Measurements from ENCODE around the gene RAP1GAP. TPM values are rescaled to one million over a fixed set of nuclear protein-coding genes. Genes with fewer than 3 reads are reported as not detected.

The RAP1GAP gene
- total and polyA plus RNA-seq, 9 of the 15 experiments (the other 6 are each of a cell fraction or from before 2014, with no cell fraction given), result 0.29 to 30.2 (median 19.2) TPM

DNA sequence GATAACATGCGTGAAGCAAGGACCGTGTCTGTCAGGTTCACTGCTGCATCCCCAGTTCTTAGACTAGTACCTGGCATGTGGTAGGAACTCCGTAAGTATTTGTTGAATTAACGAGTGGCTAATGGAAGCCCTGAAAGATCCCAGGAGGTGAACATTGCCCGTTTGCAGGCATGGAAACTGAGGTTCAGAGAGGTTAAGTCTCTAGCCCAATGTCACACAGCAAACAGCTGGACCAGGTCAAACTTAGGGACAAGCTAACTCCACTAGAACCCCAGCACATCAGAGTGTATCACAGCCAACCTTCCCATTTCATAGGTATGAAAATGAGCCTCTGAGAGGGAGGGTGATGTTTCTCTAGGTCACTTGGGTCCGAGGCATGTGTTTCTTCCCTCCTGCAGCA lies 27.6 kb downstream of the RAP1GAP start (continued):
- TF ChIP-seq, protein P1, sequence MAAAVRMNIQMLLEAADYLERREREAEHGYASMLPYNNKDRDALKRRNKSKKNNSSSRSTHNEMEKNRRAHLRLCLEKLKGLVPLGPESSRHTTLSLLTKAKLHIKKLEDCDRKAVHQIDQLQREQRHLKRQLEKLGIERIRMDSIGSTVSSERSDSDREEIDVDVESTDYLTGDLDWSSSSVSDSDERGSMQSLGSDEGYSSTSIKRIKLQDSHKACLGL (CRISPR knock-in tag; IDR thresholded peaks at IDR 0.05; ENCODE audit: borderline replicate concordance, poor library complexity, severe bottlenecking), result no peak
- TF ChIP-seq ARID1B (IDR thresholded peaks at IDR 0.05), result no peak
- TF ChIP-seq, protein P2, sequence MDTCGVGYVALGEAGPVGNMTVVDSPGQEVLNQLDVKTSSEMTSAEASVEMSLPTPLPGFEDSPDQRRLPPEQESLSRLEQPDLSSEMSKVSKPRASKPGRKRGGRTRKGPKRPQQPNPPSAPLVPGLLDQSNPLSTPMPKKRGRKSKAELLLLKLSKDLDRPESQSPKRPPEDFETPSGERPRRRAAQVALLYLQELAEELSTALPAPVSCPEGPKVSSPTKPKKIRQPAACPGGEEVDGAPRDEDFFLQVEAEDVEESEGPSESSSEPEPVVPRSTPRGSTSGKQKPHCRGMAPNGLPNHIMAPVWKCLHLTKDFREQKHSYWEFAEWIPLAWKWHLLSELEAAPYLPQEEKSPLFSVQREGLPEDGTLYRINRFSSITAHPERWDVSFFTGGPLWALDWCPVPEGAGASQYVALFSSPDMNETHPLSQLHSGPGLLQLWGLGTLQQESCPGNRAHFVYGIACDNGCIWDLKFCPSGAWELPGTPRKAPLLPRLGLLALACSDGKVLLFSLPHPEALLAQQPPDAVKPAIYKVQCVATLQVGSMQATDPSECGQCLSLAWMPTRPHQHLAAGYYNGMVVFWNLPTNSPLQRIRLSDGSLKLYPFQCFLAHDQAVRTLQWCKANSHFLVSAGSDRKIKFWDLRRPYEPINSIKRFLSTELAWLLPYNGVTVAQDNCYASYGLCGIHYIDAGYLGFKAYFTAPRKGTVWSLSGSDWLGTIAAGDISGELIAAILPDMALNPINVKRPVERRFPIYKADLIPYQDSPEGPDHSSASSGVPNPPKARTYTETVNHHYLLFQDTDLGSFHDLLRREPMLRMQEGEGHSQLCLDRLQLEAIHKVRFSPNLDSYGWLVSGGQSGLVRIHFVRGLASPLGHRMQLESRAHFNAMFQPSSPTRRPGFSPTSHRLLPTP (IDR thresholded peaks at IDR 0.05; ENCODE audit: borderline replicate concordance, extremely low read depth, insufficient read length), result no peak
- TF ChIP-seq FOXA3 (CRISPR knock-in tag; conservative IDR thresholded peaks at IDR 0.05 in 1 of 2, IDR thresholded peaks at IDR 0.05 in 1 of 2), result no peak
- TF ChIP-seq CBX1 (IDR thresholded peaks at IDR 0.05; ENCODE audit: low read depth), result no peak
- TF ChIP-seq, protein P3, sequence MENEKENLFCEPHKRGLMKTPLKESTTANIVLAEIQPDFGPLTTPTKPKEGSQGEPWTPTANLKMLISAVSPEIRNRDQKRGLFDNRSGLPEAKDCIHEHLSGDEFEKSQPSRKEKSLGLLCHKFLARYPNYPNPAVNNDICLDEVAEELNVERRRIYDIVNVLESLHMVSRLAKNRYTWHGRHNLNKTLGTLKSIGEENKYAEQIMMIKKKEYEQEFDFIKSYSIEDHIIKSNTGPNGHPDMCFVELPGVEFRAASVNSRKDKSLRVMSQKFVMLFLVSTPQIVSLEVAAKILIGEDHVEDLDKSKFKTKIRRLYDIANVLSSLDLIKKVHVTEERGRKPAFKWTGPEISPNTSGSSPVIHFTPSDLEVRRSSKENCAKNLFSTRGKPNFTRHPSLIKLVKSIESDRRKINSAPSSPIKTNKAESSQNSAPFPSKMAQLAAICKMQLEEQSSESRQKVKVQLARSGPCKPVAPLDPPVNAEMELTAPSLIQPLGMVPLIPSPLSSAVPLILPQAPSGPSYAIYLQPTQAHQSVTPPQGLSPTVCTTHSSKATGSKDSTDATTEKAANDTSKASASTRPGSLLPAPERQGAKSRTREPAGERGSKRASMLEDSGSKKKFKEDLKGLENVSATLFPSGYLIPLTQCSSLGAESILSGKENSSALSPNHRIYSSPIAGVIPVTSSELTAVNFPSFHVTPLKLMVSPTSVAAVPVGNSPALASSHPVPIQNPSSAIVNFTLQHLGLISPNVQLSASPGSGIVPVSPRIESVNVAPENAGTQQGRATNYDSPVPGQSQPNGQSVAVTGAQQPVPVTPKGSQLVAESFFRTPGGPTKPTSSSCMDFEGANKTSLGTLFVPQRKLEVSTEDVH (IDR thresholded peaks at IDR 0.05; ENCODE audit: low read depth, partially characterized antibody), result no peak
- no peak for TF ChIP-seq ZNF316 (IDR thresholded peaks at IDR 0.05)
- no peak for TF ChIP-seq ZNF3 (CRISPR knock-in tag; IDR thresholded peaks at IDR 0.05)
- TF ChIP-seq, protein P4, sequence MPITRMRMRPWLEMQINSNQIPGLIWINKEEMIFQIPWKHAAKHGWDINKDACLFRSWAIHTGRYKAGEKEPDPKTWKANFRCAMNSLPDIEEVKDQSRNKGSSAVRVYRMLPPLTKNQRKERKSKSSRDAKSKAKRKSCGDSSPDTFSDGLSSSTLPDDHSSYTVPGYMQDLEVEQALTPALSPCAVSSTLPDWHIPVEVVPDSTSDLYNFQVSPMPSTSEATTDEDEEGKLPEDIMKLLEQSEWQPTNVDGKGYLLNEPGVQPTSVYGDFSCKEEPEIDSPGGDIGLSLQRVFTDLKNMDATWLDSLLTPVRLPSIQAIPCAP (CRISPR knock-in tag; IDR thresholded peaks at IDR 0.05; ENCODE audit: borderline replicate concordance), result no peak
- TF ChIP-seq TOE1 (IDR thresholded peaks at IDR 0.05; ENCODE audit: borderline replicate concordance), result no peak
- no peak for TF ChIP-seq TOE1 (CRISPR knock-in tag; IDR thresholded peaks at IDR 0.05; ENCODE audit: borderline replicate concordance, low read depth)
- TF ChIP-seq, protein P5, sequence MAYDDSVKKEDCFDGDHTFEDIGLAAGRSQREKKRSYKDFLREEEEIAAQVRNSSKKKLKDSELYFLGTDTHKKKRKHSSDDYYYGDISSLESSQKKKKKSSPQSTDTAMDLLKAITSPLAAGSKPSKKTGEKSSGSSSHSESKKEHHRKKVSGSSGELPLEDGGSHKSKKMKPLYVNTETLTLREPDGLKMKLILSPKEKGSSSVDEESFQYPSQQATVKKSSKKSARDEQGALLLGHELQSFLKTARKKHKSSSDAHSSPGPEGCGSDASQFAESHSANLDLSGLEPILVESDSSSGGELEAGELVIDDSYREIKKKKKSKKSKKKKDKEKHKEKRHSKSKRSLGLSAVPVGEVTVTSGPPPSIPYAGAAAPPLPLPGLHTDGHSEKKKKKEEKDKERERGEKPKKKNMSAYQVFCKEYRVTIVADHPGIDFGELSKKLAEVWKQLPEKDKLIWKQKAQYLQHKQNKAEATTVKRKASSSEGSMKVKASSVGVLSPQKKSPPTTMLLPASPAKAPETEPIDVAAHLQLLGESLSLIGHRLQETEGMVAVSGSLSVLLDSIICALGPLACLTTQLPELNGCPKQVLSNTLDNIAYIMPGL (CRISPR knock-in tag; IDR thresholded peaks at IDR 0.05), result no peak
- no peak for TF ChIP-seq MEF2A (IDR thresholded peaks at IDR 0.05; ENCODE audit: control insufficient read depth, low read depth, low read length)
- TF ChIP-seq CREB1 (IDR thresholded peaks at IDR 0.05), result no peak
- TF ChIP-seq CREB1 (CRISPR knock-in tag; IDR thresholded peaks at IDR 0.05), result peak; percentile 41; the same call in 1 of the 2 replicates
- TF ChIP-seq BRF1 (IDR thresholded peaks at IDR 0.05; ENCODE audit: borderline replicate concordance, extremely low read depth, insufficient read length), result no peak
- no peak for TF ChIP-seq DPF2 (IDR thresholded peaks at IDR 0.05)
- TF ChIP-seq ZNF77 (CRISPR knock-in tag; IDR thresholded peaks at IDR 0.05), result no peak
- no peak for TF ChIP-seq RBM15 (IDR thresholded peaks at IDR 0.05; ENCODE audit: insufficient read depth, low read length)
- no peak for TF ChIP-seq HNRNPLL (IDR thresholded peaks at IDR 0.05; ENCODE audit: low read depth, low read length, poor library complexity, severe bottlenecking)

Data from K562 (cell line).